VCaP (cell line): ENCODE measurements around the gene AP3D1.

ENCODE experiments used
- H3K27ac ChIP-seq: fragments of 450-650 bp; 2 replicates; pipeline ENCODE4 v1.5.1; 2017
- TF ChIP-seq, protein P1 (sequence below): fragments of 450-650 bp; conservative IDR thresholded peaks from 2 replicates; pipeline ENCODE4 v1.5.1; 2017; ENCODE audit warnings: mild to moderate bottlenecking, moderate library complexity

The AP3D1 gene

DNA sequence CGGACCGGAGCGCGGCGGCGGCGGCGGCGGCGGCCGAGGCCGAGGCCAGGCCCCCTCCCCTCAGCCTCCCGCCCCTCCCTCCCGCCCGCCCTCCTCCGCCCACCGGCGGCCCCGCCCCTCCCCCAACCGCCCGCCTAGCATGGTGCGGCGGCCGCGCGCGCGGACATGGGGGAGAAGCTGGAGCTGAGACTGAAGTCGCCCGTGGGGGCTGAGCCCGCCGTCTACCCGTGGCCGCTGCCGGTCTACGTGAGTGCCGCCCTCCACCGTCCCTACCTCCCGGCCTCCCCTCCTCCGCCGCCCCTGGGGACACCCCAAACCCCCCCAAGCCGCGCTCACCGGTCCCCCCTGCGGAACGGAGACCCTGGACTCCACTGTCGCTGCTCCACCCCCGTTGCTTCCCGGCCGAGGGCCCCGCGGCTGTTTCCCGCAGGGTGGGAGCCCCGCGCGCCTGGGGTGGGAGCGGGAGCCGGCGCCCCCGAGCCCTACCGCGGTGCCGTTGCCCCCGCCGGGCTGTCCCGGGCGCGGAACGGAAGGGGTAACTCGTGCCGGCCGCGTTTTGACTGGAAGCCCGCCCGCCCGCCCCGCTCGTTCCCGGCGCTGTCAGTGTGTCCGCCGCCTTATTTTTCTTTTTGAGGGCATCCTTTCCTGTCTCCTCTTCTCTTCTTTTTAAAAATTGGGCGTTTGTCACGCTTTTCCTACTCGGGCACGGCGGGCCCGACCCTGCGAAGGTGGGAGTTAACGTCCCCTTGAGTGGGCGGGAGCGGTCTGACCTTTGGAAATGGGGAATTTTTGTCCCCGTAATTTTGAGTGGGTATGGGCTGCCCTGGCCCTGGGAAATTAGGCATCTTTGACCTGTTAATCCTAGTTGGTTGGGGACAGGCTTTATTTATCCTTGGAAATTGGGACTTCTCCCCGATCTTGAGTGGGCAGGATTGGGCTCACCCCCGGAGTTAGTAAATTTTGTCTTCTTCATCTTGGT, 12.9 kb upstream of the AP3D1 start:
- peak overlapping the region; percentile 89 for H3K27ac ChIP-seq

DNA sequence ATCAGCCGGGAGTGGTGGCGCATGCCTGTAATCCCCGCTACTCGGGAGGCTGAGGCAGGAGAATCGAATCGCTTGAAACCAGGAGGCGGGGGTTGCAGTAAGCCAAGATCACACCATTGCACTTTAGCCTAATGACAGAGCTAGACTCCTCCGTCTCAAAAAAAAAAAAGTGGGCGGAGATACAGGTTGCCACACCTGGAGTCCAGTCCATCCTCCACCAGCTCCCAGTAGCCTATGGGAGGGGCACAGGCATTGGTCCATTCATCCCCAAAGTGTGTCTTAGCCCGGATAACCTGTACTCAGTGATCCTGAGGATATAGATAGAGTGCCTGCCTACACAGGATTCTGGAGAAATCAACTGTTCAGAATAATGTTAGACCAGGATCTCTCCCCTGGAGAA, 9.0 kb upstream of the AP3D1 start:
- TF ChIP-seq, protein P1, sequence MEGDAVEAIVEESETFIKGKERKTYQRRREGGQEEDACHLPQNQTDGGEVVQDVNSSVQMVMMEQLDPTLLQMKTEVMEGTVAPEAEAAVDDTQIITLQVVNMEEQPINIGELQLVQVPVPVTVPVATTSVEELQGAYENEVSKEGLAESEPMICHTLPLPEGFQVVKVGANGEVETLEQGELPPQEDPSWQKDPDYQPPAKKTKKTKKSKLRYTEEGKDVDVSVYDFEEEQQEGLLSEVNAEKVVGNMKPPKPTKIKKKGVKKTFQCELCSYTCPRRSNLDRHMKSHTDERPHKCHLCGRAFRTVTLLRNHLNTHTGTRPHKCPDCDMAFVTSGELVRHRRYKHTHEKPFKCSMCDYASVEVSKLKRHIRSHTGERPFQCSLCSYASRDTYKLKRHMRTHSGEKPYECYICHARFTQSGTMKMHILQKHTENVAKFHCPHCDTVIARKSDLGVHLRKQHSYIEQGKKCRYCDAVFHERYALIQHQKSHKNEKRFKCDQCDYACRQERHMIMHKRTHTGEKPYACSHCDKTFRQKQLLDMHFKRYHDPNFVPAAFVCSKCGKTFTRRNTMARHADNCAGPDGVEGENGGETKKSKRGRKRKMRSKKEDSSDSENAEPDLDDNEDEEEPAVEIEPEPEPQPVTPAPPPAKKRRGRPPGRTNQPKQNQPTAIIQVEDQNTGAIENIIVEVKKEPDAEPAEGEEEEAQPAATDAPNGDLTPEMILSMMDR, result no peak

More for the DNA sequence above, 12.9 kb upstream of the AP3D1 start:
- TF ChIP-seq, protein P1, result no peak

DNA sequence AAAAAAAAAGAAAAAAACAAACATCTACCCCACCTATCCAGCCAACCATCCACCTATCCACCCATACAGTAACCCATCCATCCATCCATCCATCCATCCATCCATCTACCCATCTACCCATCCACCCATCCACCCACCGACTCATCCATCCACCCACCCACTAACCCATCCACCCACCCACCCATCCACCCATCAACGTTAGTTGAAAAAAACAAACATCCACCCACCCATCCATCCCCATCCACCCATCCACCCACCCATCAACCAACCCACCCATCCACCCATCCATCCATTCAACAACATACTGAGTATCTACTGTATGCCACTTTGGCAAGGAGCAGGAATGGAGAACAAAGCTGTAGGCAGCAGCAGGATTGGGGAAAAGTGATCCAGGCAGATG, 6.1 kb upstream of the AP3D1 start:
- TF ChIP-seq, protein P1, result no peak
- no peak overlapping the region for H3K27ac ChIP-seq

More for the DNA sequence above, 9.0 kb upstream of the AP3D1 start:
- H3K27ac ChIP-seq, result no peak overlapping the region

DNA sequence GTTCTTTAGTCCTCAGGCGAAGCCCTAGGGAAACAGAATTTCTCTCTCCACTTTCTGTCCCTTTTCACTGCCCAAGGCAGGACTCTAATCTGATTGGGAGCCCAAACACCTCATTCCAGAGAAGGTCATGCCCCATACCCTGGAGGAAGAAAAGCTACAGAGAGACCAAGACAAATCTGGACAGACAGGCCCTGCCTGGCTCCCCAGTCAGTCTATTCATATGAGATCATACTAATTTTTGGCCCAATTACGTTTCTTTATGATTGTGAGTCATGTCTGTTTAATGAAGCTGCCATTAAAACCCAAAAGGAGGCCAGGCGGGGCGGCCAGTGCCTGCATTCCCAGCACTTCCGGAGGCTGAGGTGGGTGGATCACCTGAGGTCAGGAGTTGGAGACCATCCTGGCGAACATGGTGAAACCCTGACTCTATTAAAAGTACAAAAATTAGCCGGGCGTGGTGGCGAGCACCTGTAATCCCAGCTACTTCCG, 3.3 kb upstream of the AP3D1 start:
- TF ChIP-seq, protein P1, result no peak
- H3K27ac ChIP-seq, result no peak overlapping the region

DNA sequence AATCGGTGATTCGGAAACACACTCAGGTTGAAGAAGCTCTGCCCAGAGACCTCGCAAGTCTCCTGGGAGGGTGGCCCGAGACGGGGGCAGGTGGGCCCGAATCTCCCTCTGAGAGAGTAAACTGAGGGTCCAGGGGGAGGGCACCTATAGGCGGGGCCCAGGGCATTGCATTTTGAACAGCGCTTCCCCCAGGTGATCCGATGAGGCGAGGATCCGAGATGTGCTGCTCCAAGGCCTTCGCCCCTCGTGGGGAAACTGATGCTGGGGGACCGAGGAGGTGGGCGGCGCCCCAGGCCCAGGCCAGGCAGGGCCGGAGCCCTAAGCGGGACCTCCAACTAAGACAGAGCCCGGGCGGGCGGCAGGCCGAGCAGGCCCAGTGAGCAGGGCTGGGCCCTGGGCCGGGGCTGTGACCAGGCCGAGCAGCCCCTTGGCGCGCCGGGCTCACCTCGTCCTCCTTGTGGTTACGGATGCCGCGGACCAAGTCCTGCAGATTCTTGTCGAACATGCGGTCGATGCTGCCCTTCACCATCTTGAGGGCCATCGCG, 500 bp downstream of the AP3D1 start:
- H3K27ac ChIP-seq, result peak overlapping the region; percentile 94
- TF ChIP-seq, protein P1, result no peak

DNA sequence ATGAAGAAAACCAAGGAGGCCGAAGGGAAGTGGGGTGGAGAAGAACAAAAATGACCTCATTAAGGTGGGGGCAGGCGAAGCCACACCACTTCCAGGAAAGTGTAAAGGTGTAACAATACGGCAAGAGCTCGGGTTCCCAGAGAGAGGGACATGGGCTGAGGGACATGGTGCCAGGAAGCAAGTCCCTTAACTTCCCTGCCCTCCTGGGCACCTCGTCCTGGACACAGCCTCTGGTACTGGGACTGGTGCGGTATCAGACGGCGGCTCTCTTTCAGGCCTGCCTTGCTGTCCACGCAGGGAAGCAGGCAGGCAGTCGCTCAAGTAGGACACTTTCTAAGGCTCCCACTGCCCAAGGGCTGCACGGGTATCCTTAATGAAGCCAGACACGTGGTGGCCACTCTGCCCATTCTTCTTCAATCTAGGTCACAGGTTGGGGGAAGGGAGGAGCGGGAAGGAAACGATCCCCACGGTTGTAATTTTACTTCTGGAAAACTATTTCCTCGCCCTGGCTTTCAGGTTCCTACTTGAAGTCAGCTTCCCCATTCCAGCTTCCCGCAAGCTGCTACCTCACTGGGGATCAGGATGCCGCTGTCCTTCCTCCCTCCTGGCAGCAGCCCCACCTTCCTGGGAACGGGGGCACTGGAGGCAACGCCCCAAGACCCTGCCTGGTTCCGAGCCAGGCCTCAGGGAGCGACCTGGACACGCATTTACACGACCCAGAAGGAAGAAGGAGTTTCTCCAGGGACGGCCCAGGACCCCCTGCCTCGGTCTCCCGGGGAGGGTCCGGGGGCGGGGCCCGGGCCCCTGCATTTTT, 1.2 kb downstream of the AP3D1 start:
- TF ChIP-seq, protein P1, result no peak

More for the DNA sequence above, 1.2 kb downstream of the AP3D1 start:
- peak overlapping the region; percentile 94 for H3K27ac ChIP-seq
